Endodermal cell (in vitro differentiated cells): ENCODE measurements around the gene TMTC4. TPM values are rescaled to one million over a fixed set of nuclear protein-coding genes. Genes with fewer than 3 reads are reported as not detected.

Source experiments
- DNase-seq: peaks from one replicate; pipeline ENCODE4 v3.0.0-alpha.2; 2017
- H3K27ac ChIP-seq: 2 replicates; pipeline ENCODE4 v1.5.1; 2013; ENCODE audit warnings: mild to moderate bottlenecking, low read depth, low read length, moderate library complexity
- H3K27me3 ChIP-seq: 2 replicates; pipeline ENCODE4 v1.6.1; 2013; ENCODE audit warnings: mild to moderate bottlenecking, low read length, moderate library complexity; ENCODE audit not compliant: insufficient read depth, control insufficient read depth, poor library complexity, severe bottlenecking
- H3K36me3 ChIP-seq: 2 replicates; pipeline ENCODE4 v1.7.0; 2013; ENCODE audit warnings: mild to moderate bottlenecking, low read length, moderate library complexity; ENCODE audit not compliant: control insufficient read depth, insufficient read depth
- H3K4me1 ChIP-seq: one replicate; pipeline ENCODE4 v1.7.0; 2013; ENCODE audit warnings: low read length; ENCODE audit not compliant: control insufficient read depth, insufficient read depth
- H3K4me3 ChIP-seq: 2 replicates; pipeline ENCODE4 v1.5.1; 2013; ENCODE audit warnings: mild to moderate bottlenecking, low read length, moderate library complexity
- H3K9ac ChIP-seq: 2 replicates; pipeline ENCODE4 v1.6.1; 2013; ENCODE audit warnings: mild to moderate bottlenecking, low read length, moderate library complexity; ENCODE audit not compliant: poor library complexity, severe bottlenecking; ENCODE audit errors: extremely low read depth
- H3K9me3 ChIP-seq: 2 replicates; pipeline ENCODE4 v1.6.1; 2013; ENCODE audit warnings: mild to moderate bottlenecking, low read length, moderate library complexity; ENCODE audit not compliant: control insufficient read depth
- H3K27ac Mint-ChIP-seq: 2 replicates; pipeline ENCODE4 v1.8.0; 2020; ENCODE audit warnings: mixed read lengths
- H3K27me3 Mint-ChIP-seq: 2 replicates; pipeline ENCODE4 v1.8.0; 2021; ENCODE audit warnings: mild to moderate bottlenecking, mixed read lengths; ENCODE audit not compliant: insufficient read depth
- H3K36me3 Mint-ChIP-seq: 2 replicates; pipeline ENCODE4 v1.8.0; 2020; ENCODE audit warnings: low read depth, mixed read lengths
- H3K4me1 Mint-ChIP-seq: 2 replicates; pipeline ENCODE4 v1.8.0; 2020; ENCODE audit warnings: mixed read lengths
- H3K4me3 Mint-ChIP-seq: 2 replicates; pipeline ENCODE4 v1.8.0; 2020; ENCODE audit warnings: mild to moderate bottlenecking, moderate library complexity, mixed read lengths
- H3K9me3 Mint-ChIP-seq: 2 replicates; pipeline ENCODE4 v1.8.0; 2020; ENCODE audit warnings: mild to moderate bottlenecking, mixed read lengths
- CTCF ChIP-seq: fragments of 200-600 bp; sonication (generic); conservative IDR thresholded peaks from 2 replicates; pipeline ENCODE4 v1.5.0; 2021; ENCODE audit warnings: antibody characterized with exemption, mild to moderate bottlenecking
- WGBS, 2 experiments: methylation state at CpG; one replicate each; pipeline versions ENCODE4 v1.1.5 to v1.1.7; 2013; ENCODE audit warnings: missing lambda C conversion rate in 2 of 2, mixed read lengths in 1 of 2; ENCODE audit not compliant: insufficient coverage in 1 of 2, insufficient read length in 1 of 2; 5-methylcytosine and 5-hydroxymethylcytosine counted together
- total RNA-seq, 2 donors: library from RNA; stranded (reverse); fragmentation: NEBNext Ultra II Directional in 1 of 2; extraction: Animal tissue kit (Norgen Biotek cat#: 25700) in 1 of 2; gene quantifications; 2 replicates in 1 of 2; 3 replicates in 1 of 2; pipeline ENCODE4 v1.2.1, GENCODE V29; 2021

TMTC4 gene
- total RNA-seq, 2 donors from 2014 or later = 29.8 to 40.0 TPM

GRCh38 chr13:100602493-100603111 is 72.0 kb downstream of the TMTC4 start:
- Histone ChIP-seq H3K4me3 (no peak overlapping the region), H3K4me1 (no peaks in the 10 kb centered on the region), H3K27ac (no peak overlapping the region), H3K27me3 (no peaks in the 10 kb centered on the region), H3K9me3 (no peaks in the 10 kb centered on the region), H3K9ac (no peak overlapping the region), H3K36me3 (no peaks in the 10 kb centered on the region)
- DNase-seq = no peak
- TF ChIP-seq CTCF = no peak
- peaks cover 4% of the 10 kb centered on the region for H3K4me1 Mint-ChIP-seq
- H3K9me3 Mint-ChIP-seq = no peaks in the 10 kb centered on the region
- peaks cover 8% of the 10 kb centered on the region for H3K36me3 Mint-ChIP-seq
- no peak overlapping the region for H3K4me3 Mint-ChIP-seq
- 57 to 91% methylated on average over 2 to 8 of the region's 8 CpGs for WGBS, 2 experiments
- no peak overlapping the region for H3K27ac Mint-ChIP-seq
- H3K27me3 Mint-ChIP-seq = no peaks in the 10 kb centered on the region

- 89 to 97% methylated on average over 5 to 7 of the region's 7 CpGs for WGBS, 2 experiments
Measured at GRCh38 chr13:100601716-100602115, 72.9 kb downstream of the TMTC4 start.

GRCh38 chr13:100600915-100601314 is 73.7 kb downstream of the TMTC4 start:
- no peaks in the 10 kb centered on the region for H3K4me1 ChIP-seq
- no peak overlapping the region for H3K4me3 ChIP-seq
- H3K9ac ChIP-seq = no peak overlapping the region
- no peaks in the 10 kb centered on the region for H3K36me3 ChIP-seq
- H3K27ac Mint-ChIP-seq = no peak overlapping the region
- TF ChIP-seq CTCF = no peak
- DNase-seq = no peak
- H3K4me3 Mint-ChIP-seq = no peak overlapping the region
- 71 to 79% methylated on average over 4 to 6 of the region's 6 CpGs for whole genome bisulfite sequencing, 2 experiments
- no peaks in the 10 kb centered on the region for H3K9me3 Mint-ChIP-seq
- peaks cover 2% of the 10 kb centered on the region for H3K36me3 Mint-ChIP-seq
- H3K4me1 Mint-ChIP-seq = peaks cover 4% of the 10 kb centered on the region
- H3K27me3 Mint-ChIP-seq = no peaks in the 10 kb centered on the region
- no peaks in the 10 kb centered on the region for H3K9me3 ChIP-seq
- H3K27me3 ChIP-seq = no peaks in the 10 kb centered on the region
- H3K27ac ChIP-seq = no peak overlapping the region

More at GRCh38 chr13:100601716-100602115, 72.9 kb downstream of the TMTC4 start:
- no peak for DNase-seq
- Mint-ChIP-seq H3K27me3 (no peaks in the 10 kb centered on the region), H3K36me3 (peaks cover 5% of the 10 kb centered on the region), H3K9me3 (no peaks in the 10 kb centered on the region), H3K4me3 (no peak overlapping the region), H3K27ac (no peak overlapping the region), H3K4me1 (peaks cover 4% of the 10 kb centered on the region)
- H3K9me3 ChIP-seq = no peaks in the 10 kb centered on the region
- no peak overlapping the region for H3K27ac ChIP-seq
- H3K4me1 ChIP-seq = no peaks in the 10 kb centered on the region
- H3K9ac ChIP-seq = no peak overlapping the region
- no peaks in the 10 kb centered on the region for H3K27me3 ChIP-seq
- no peak for TF ChIP-seq CTCF
- H3K36me3 ChIP-seq = no peaks in the 10 kb centered on the region
- no peak overlapping the region for H3K4me3 ChIP-seq
